Posterior vena cava (tissue), 2 donors: Measurements from ENCODE around the gene EEF2KMT. TPM values are rescaled to one million over a fixed set of nuclear protein-coding genes. Genes with fewer than 3 reads are reported as not detected.
"Not testable (repeated sequence)": the region's sequence is repeated elsewhere in the genome, so short reads cannot be mapped to it uniquely, and the experiment has no call there.

ENCODE experiments used
- DNase-seq: peaks from one replicate; pipeline ENCODE4 v3.0.0-alpha.2; 2020; ENCODE audit warnings: low spot score
- intact Hi-C, 2 donors: fragments of 100-400 bp; cut with DNase I; formaldehyde crosslinking; loops; one replicate each; pipeline versions ENCODE4 v1.14.1 to v1.14.2; 2022 to 2023
- total RNA-seq, 2 donors: library from RNA; stranded (reverse); fragmentation: NEBNext Ultra II Directional; extraction: Animal tissue kit (Norgen Biotek cat#: 25700); gene quantifications; one replicate each; pipeline ENCODE4 v1.2.1, GENCODE V29; 2021
- donor health status: DM: yes; HTN: yes; CAD: no.
- donor health status: DM: yes; HTN: yes; CAD: no.

EEF2KMT gene
- total RNA-seq, 2 donors from 2014 or later: 8.8 to 9.6 TPM

GRCh38 chr16:5054876-5055865, 42.4 kb downstream of the EEF2KMT start:
- intact Hi-C loops: no loop called here

DNA sequence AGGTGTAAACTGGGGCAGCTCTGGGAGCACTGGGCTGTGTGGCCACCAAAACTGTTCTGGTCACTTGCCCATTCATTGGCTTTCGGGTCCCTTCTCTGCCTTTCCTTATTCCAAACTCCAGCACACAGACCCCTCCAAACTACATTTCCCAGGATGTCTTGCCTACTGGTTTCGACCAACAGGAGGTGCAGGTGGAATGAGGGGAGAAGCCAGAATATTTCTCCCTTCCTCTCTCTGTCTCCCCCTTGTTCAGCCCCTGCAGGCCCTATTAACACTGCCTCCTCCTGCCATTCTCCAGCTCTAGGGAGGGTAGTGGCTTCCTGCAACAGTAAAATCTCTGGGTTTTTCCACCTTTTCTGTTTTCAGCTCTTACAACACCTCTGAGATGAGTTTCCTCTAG, 50.7 kb downstream of the EEF2KMT start:
- DNase-seq: no peak
- intact Hi-C loops: no loop called here

More at GRCh38 chr16:5054876-5055865, 42.4 kb downstream of the EEF2KMT start:
- peak; percentile 65 for DNase-seq

GRCh38 chr16:5045499-5046115, 52.0 kb downstream of the EEF2KMT start:
- DNase-seq: peak; percentile 46
- intact Hi-C loops: no loop called here

- DNase-seq: peak; percentile 11
- intact Hi-C loops: not testable (repeated sequence)
Measured at GRCh38 chr16:5044581-5044980, 53.0 kb downstream of the EEF2KMT start.

DNA sequence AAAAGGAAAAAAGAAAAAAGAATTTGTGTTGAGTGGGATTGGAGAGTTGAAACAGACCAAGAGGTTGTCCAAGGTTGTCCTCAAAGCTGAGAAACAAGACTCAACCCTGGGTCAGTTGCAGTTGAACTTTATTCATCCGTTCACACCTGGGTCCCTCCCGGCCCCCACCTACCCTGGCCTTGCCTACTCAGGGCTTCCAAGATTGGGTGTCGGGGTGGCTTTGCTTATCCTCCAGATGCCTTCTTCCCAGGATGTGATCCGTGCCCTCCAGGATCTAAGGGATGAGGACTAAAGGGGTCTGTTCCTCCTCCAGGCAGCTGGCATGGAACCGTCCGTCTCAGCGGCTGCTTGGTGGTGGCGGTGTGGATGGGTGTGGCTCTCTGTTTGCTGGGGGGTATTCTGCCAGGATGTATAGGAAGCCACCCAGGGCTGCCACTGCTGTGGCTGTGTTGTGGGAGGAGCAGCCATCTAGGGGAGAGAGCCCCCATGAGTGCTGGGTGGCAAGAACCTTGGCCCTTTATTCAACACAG, 53.5 kb downstream of the EEF2KMT start:
- intact Hi-C loops: no loop called here
- DNase-seq: peak; percentile 25

DNA sequence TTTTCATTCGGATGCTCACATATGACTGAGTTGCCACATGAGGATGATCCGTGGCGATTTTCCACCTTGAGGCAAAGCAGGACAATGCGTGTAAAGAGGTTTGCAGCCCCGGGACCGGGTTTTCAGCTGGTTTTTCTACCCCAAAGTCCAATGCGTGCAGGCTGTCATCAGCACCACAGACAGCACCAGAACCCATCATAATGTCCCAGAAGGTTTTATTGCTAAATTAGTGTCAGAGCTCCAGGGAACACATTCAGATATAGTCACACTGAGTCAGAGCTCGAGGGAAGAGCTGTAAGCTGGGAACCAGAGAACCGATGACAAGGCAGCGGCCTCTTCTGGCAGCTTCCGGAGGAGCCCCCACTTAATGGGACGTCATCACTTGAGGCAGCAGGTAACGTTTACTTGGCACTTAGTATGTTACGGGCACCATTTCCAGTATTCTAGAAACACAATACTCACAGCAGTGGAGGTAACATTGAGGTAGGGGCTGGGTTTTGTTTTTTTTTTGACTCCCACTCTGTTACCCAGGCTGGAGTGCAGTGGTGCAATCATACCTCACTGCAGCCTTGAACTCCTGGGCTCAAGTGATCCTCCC, 54.9 kb downstream of the EEF2KMT start:
- peak; percentile 61 for DNase-seq
- intact Hi-C loops: no loop called here

DNA sequence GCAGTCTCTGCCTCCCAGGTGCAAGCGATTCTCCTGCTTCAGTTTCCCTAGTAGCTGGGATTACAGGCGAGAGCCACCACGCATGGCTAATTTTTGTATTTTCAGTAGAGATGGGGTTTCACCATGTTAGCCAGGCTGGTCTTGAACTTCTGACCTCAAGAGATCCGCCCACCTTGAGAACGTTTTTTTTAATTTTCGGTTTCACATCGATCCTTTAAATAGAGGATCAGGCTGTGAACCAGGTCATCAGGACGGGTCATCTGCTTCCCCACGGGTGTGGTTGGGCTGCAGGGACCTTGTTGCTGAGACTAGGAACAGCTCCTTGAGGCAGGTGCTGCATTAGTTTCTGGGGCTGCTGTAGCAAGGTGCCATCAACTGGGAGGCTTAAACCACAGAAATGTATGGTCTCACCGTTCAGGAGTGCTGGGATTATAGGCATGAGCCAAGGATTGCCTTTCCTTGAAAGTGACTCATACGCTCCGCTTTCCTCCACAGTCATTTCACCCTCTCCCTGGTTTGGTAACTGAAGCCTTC, 55.9 kb downstream of the EEF2KMT start:
- intact Hi-C loops: no loop called here
- no peak for DNase-seq

GRCh38 chr16:5040451-5040850, 57.1 kb downstream of the EEF2KMT start:
- DNase-seq: peak; percentile 32
- intact Hi-C loops: no loop called here

DNA sequence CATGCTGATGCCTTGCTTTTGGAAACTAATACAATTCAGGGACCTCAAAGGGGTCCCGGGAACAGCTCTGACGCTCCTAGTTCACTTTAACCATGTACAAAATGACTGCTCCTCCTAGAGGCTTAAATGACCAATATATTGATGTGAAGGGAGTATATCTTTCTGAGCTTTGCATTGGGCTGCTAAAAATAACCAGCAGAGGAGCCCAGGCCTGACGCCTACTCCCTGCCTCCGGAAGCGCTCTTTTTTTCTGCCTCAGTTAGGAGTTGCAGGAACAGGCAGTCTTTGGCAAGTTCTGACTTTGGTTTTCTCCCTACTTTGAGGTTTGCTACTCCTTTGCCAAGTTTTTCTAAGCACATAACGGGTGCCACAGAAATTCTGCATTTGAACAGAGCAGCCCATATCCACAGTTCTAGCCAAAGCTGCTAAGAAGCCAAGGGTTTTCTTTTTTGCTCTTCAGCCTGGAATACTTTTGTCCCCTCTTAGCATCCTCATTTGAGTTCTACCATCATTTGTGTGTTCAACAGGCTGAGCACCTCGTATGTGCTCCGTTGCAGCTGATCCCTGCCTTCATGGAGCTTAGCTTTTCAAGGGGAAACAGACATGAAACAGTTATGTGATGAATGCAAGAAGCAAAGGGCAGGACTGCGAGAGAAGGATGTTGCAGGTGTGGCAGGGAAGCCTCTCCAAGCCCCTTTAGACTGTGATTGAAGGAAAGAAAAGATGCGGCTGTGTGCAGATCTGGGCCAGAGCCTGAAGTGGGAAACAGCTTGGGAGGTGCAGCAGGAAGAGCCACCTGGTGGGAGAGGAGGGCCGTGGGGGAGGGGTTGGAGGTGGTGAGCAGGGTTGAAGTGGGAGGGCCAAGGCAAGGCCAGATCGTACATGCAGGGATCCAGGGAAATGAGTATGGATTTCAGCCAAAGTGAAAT, 61.1 kb downstream of the EEF2KMT start:
- DNase-seq: no peak
- intact Hi-C loops: no loop called here

GRCh38 chr16:5035909-5036227, 61.7 kb downstream of the EEF2KMT start:
- intact Hi-C loops: no loop called here
- DNase-seq: no peak

Other genes with a start within 250 kb of the EEF2KMT start
- 10 to 100 TPM; 23.8 to 24.1 TPM for gene PPL, start 160.6 kb downstream of the EEF2KMT start, total RNA-seq
- gene SEC14L5, start 139.5 kb downstream of the EEF2KMT start, total RNA-seq: 1 to 10 TPM in 1 of 2 donors, under 1 TPM in 1; 0.86 to 1.1 TPM
- gene NAGPA, start 63.9 kb downstream of the EEF2KMT start, total RNA-seq: 1 to 10 TPM; 5.9 to 6.3 TPM
- gene C16orf89, start 31.8 kb downstream of the EEF2KMT start, total RNA-seq: 10 to 100 TPM; 32.3 to 54.2 TPM
- 10 to 100 TPM; 14.7 to 16.4 TPM for gene ALG1, start 26.0 kb downstream of the EEF2KMT start, total RNA-seq